HepG2 (cell line): ENCODE measurements around the gene AHNAK. TPM values are rescaled to one million over a fixed set of nuclear protein-coding genes. Genes with fewer than 3 reads are reported as not detected.

Experiments
- ATAC-seq: fragments of 200-7000 bp; cut with Tn5 transposase; 3 replicates; pipeline ENCODE4 v1.9.1; 2020; ENCODE audit warnings: mild to moderate bottlenecking, moderate library complexity
- BruUV-seq: library from RNA; stranded (reverse); fragments of 400-500 nt; replicated peaks from 2 replicates; lab custom pipeline; 2021; lab: Mats Ljungman, UMichigan
- CTCF ChIA-PET: fragments of 300-600 bp; formaldehyde crosslinking; extraction: SDS; loops from one replicate; lab custom pipeline; 2021; ENCODE audit warnings: low total read pairs, inconsistent platforms, low intra/inter-chr PET ratio; lab: Yijun Ruan, JAX
- POLR2A ChIA-PET: fragments of 350-600 bp; sonication (Branson Sonifier 250); formaldehyde crosslinking; loops from one replicate; lab custom pipeline; 2020; ENCODE audit warnings: antibody characterized with exemption, inconsistent platforms; lab: Yijun Ruan, JAX
- DNase-seq: peaks from one replicate; pipeline ENCODE4 v3.0.0-alpha.2; 2015; ENCODE audit warnings: low spot score
- FAIRE-seq: peaks from 3 replicates; lab custom pipeline; 2011; peaks lifted over from hg19 to GRCh38; lab: Jason Lieb, UNC
- H2AFZ ChIP-seq: one replicate; pipeline ENCODE4 v1.6.1; 2011; ENCODE audit warnings: low read length, inconsistent platforms
- H3K27ac ChIP-seq: fragments of 300-600 bp; 3 replicates; pipeline ENCODE4 v1.8.0; 2011; ENCODE audit warnings: mixed run types, mild to moderate bottlenecking, mixed read lengths, low read length, inconsistent platforms; ENCODE audit not compliant: insufficient read depth; ENCODE audit errors: extremely low read length
- H3K27me3 ChIP-seq, 2 experiments: fragments of 200-600 bp in 1 of 2; 2 replicates in 1 of 2; 3 replicates in 1 of 2; pipeline versions ENCODE4 v1.6.0 to v1.8.0; 2011; ENCODE audit warnings: low read length in 2 of 2, mild to moderate bottlenecking in 2 of 2, moderate library complexity in 2 of 2, inconsistent platforms in 1 of 2; ENCODE audit not compliant: insufficient read depth in 2 of 2, control insufficient read depth in 1 of 2
- H3K36me3 ChIP-seq, 2 experiments: fragments of 200-600 bp in 1 of 2; replicated peaks in 1 of 2; 2 replicates in 1 of 2; 3 replicates in 1 of 2; pipeline versions ENCODE4 v1.5.1 to v1.8.0; 2011; ENCODE audit warnings: low read length in 2 of 2, inconsistent platforms in 1 of 2; ENCODE audit not compliant: insufficient read depth in 2 of 2, control insufficient read depth in 1 of 2
- H3K4me1 ChIP-seq: 2 replicates; pipeline ENCODE4 v1.5.1; 2012; ENCODE audit warnings: low read length, inconsistent platforms; ENCODE audit not compliant: insufficient read depth
- H3K4me2 ChIP-seq: 2 replicates; pipeline ENCODE4 v1.6.0; 2011; ENCODE audit warnings: low read depth, low read length, inconsistent platforms
- H3K4me3 ChIP-seq, 3 experiments: fragments of 200-600 bp in 1 of 3; sonication (generic), shearing (Covaris generic) in 1 of 3; replicated peaks in 1 of 3; 2 replicates each; pipeline ENCODE4 v1.5.1; 2011 to 2016; ENCODE audit warnings: low read length in 3 of 3, inconsistent platforms in 2 of 3, low read depth in 2 of 3, mild to moderate bottlenecking in 2 of 3, control low read depth in 1 of 3, mixed read lengths in 1 of 3; ENCODE audit not compliant: insufficient read depth in 1 of 3
- H3K79me2 ChIP-seq: one replicate; pipeline ENCODE4 v1.6.1; 2011; ENCODE audit warnings: low read length, inconsistent platforms; ENCODE audit not compliant: insufficient read depth
- H3K9ac ChIP-seq: 2 replicates; pipeline ENCODE4 v1.6.0; 2011; ENCODE audit warnings: mild to moderate bottlenecking, low read depth, low read length, inconsistent platforms; ENCODE audit not compliant: insufficient read depth
- H3K9me3 ChIP-seq: 2 replicates; pipeline ENCODE4 v1.5.1; 2012; ENCODE audit warnings: mild to moderate bottlenecking, low read length
- H4K20me1 ChIP-seq: 2 replicates; pipeline ENCODE4 v1.6.0; 2011; ENCODE audit warnings: inconsistent platforms, mild to moderate bottlenecking, low read length, moderate library complexity; ENCODE audit not compliant: insufficient read depth
- NFYB ChIP-seq: sonication (generic); formaldehyde crosslinking; IDR thresholded peaks from 2 replicates; pipeline ENCODE4 v1.4.0; 2020; ENCODE audit warnings: missing genetic modification reagents
- PHF21A ChIP-seq: sonication (generic); formaldehyde crosslinking; IDR thresholded peaks from 2 replicates; pipeline ENCODE4 v1.5.0; 2020; ENCODE audit warnings: mild to moderate bottlenecking, missing genetic modification reagents
- ZNF121 ChIP-seq: sonication (generic); formaldehyde crosslinking; IDR thresholded peaks from 2 replicates; pipeline ENCODE4 v1.5.0; 2020; ENCODE audit warnings: mild to moderate bottlenecking, missing genetic modification reagents
- ZNF138 ChIP-seq: sonication (generic); formaldehyde crosslinking; IDR thresholded peaks from 2 replicates; pipeline ENCODE4 v1.5.0; 2020; ENCODE audit warnings: mild to moderate bottlenecking, low read depth, missing genetic modification reagents
- WGBS: methylation state at CpG from one replicate; pipeline ENCODE4 v1.1.6; 2017; ENCODE audit warnings: low lambda C conversion rate; 5-methylcytosine and 5-hydroxymethylcytosine counted together
- in situ Hi-C: cut with HindIII; loops from 2 replicates; pipeline ENCODE4 v1.10.0; 2017; ENCODE audit warnings: low pct_unique_long_range_greater_than_20kb; ENCODE audit not compliant: extremely low pct_ligation_motif_present
- intact Hi-C: fragments of 100-400 bp; cut with micrococcal nuclease; formaldehyde crosslinking; loops from one replicate; pipeline ENCODE4 v1.10.0; 2022; ENCODE audit not compliant: unreplicated experiment
- polyA plus RNA-seq, 8 experiments: library from polyadenylated mRNA; depleted of rRNA in 3 of 8; stranded (reverse) in 7 of 8; unstranded in 1 of 8; fragments of >200 nt; fragmentation: Illumina TruSeq in 4 of 8; extraction: Trizol in 4 of 8; gene quantifications; 2 replicates each; pipeline versions ENCODE4 v1.2.1 to v1.2.3, GENCODE V29; 2011 to 2016; ENCODE audit warnings: low read depth in 4 of 8, missing spikeins in 1 of 8, mixed read lengths in 1 of 8; ENCODE audit not compliant: insufficient read depth in 1 of 8
- total RNA-seq, 5 experiments: library from RNA; depleted of rRNA; stranded (reverse); fragments of >200 nt; fragmentation: Illumina TruSeq; extraction: Trizol; gene quantifications; 2 replicates each; pipeline ENCODE4 v1.2.3, GENCODE V29; 2016; ENCODE audit warnings: low read depth in 1 of 5
- TF ChIP-seq, protein P1 (sequence below): sonication (generic); formaldehyde crosslinking; IDR thresholded peaks from 2 replicates; pipeline ENCODE4 v1.5.0; 2020; ENCODE audit warnings: mild to moderate bottlenecking, missing genetic modification reagents
- TF ChIP-seq, protein P2 (sequence below): sonication (generic); formaldehyde crosslinking; IDR thresholded peaks from 2 replicates; pipeline ENCODE4 v1.4.0; 2020; ENCODE audit warnings: mild to moderate bottlenecking, missing genetic modification reagents, borderline replicate concordance
- TF ChIP-seq, protein P3 (sequence below): sonication (generic); formaldehyde crosslinking; IDR thresholded peaks from 2 replicates; pipeline ENCODE4 v1.9.0; 2022; ENCODE audit warnings: low read depth, missing genetic modification reagents

AHNAK gene
- total and polyA plus RNA-seq, 2 of the 13 experiments (the other 11 are each of a cell fraction or from before 2014, with no cell fraction given): 23.4 to 25.0 TPM

DNA sequence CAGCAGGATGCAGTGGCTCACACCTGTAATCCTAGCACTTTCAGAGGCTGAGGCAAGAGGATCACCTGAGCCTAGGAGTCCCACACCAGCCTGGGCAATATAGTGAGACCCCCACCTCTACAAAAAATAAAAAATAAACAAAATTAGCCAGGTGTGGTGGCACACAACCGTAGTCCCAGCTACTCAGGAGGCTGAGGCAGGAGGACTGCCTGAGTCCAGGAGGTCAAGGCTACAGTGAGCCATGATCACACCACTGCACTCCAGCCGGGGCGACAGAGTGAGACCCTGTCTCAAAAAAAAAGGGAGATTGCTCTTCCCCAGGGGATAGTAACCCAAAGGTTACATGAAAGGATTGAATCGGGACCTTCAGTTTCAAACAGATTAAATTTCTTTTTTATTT, 54.0 kb downstream of the AHNAK start:
- H3K4me3 ChIP-seq: no peak overlapping the region
- in situ Hi-C loops: no loop called here
- POLR2A ChIA-PET: interaction anchor here (0.9 to 2.2 kb wide), 2 partner anchors 12 to 96 kb away, joined by 3 to 6 read pairs; no protein-coding TSS in a partner anchor
- H3K36me3 ChIP-seq: no peaks in the 10 kb centered on the region
- peaks cover 52% of the 10 kb centered on the region for H3K4me1 ChIP-seq
- H3K27ac ChIP-seq: no peak overlapping the region
- H3K9me3 ChIP-seq: no peaks in the 10 kb centered on the region
- intact Hi-C loops: no loop called here
- DNase-seq (no peak), ATAC-seq (no peak), FAIRE-seq (no peak)
- H3K79me2 ChIP-seq: no peaks in the 10 kb centered on the region
- no TSS peak for BruUV-seq
- TF ChIP-seq NFYB (no peak), ZNF121 (CRISPR knock-in tag) (peak; percentile 88)
- TF ChIP-seq, protein P1, sequence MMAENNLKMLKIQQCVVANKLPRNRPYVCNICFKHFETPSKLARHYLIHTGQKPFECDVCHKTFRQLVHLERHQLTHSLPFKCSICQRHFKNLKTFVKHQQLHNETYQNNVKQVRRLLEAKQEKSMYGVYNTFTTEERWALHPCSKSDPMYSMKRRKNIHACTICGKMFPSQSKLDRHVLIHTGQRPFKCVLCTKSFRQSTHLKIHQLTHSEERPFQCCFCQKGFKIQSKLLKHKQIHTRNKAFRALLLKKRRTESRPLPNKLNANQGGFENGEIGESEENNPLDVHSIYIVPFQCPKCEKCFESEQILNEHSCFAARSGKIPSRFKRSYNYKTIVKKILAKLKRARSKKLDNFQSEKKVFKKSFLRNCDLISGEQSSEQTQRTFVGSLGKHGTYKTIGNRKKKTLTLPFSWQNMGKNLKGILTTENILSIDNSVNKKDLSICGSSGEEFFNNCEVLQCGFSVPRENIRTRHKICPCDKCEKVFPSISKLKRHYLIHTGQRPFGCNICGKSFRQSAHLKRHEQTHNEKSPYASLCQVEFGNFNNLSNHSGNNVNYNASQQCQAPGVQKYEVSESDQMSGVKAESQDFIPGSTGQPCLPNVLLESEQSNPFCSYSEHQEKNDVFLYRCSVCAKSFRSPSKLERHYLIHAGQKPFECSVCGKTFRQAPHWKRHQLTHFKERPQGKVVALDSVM (CRISPR knock-in tag): peak; percentile 93
- no peak overlapping the region for H3K9ac ChIP-seq
- H3K27me3 ChIP-seq: no peaks in the 10 kb centered on the region
- WGBS: 46% methylated on average over 4 of the region's 4 CpGs
- no peaks in the 10 kb centered on the region for H4K20me1 ChIP-seq
- CTCF ChIA-PET: no interaction called here
- H2AFZ ChIP-seq: no peak overlapping the region
- peak overlapping the region; percentile 16; the same call in 1 of the 2 replicates for H3K4me2 ChIP-seq

DNA sequence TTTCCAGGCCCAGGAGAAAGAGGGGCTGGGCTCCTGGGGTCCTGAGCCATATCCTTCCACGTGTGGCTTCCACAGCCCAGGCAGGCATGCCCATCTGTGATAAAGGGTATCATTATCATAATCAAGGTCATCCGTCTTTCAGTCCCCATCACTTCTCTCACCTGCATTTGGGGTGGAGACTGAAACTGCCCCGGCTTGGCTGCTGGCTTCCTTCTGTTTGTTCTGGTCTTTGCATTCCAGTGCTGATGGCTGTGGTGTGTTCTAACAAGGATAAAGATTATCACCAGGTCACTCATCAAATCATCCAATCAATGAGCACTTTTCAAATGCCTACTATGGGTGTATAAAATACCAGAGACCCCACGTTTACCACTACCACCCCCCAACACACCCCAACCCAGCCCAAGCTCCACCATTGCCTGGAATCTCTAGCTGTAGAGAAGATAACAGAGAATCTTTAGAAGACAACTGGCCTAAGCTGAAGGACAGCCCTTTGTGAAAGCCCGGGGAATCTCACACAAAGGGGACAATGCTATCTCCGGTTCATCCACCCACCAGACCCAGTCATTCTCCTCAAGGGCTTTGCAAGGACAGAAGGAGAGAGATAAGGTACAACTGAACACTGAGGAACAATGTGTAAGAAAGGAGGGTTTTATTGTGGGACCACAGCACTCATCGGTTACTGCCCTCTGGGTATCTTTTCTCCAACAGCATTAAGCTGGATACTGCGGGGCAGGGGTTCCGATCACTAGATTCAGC, 54.9 kb downstream of the AHNAK start:
- CTCF ChIA-PET: no interaction called here
- H3K9ac ChIP-seq: no peak overlapping the region
- TF ChIP-seq, protein P2, sequence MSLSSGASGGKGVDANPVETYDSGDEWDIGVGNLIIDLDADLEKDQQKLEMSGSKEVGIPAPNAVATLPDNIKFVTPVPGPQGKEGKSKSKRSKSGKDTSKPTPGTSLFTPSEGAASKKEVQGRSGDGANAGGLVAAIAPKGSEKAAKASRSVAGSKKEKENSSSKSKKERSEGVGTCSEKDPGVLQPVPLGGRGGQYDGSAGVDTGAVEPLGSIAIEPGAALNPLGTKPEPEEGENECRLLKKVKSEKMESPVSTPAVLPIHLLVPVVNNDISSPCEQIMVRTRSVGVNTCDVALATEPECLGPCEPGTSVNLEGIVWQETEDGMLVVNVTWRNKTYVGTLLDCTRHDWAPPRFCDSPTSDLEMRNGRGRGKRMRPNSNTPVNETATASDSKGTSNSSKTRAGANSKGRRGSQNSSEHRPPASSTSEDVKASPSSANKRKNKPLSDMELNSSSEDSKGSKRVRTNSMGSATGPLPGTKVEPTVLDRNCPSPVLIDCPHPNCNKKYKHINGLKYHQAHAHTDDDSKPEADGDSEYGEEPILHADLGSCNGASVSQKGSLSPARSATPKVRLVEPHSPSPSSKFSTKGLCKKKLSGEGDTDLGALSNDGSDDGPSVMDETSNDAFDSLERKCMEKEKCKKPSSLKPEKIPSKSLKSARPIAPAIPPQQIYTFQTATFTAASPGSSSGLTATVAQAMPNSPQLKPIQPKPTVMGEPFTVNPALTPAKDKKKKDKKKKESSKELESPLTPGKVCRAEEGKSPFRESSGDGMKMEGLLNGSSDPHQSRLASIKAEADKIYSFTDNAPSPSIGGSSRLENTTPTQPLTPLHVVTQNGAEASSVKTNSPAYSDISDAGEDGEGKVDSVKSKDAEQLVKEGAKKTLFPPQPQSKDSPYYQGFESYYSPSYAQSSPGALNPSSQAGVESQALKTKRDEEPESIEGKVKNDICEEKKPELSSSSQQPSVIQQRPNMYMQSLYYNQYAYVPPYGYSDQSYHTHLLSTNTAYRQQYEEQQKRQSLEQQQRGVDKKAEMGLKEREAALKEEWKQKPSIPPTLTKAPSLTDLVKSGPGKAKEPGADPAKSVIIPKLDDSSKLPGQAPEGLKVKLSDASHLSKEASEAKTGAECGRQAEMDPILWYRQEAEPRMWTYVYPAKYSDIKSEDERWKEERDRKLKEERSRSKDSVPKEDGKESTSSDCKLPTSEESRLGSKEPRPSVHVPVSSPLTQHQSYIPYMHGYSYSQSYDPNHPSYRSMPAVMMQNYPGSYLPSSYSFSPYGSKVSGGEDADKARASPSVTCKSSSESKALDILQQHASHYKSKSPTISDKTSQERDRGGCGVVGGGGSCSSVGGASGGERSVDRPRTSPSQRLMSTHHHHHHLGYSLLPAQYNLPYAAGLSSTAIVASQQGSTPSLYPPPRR (CRISPR knock-in tag): no peak
- TF ChIP-seq NFYB (no peak), PHF21A (CRISPR knock-in tag) (no peak), ZNF138 (CRISPR knock-in tag) (no peak)
- TF ChIP-seq, protein P3, sequence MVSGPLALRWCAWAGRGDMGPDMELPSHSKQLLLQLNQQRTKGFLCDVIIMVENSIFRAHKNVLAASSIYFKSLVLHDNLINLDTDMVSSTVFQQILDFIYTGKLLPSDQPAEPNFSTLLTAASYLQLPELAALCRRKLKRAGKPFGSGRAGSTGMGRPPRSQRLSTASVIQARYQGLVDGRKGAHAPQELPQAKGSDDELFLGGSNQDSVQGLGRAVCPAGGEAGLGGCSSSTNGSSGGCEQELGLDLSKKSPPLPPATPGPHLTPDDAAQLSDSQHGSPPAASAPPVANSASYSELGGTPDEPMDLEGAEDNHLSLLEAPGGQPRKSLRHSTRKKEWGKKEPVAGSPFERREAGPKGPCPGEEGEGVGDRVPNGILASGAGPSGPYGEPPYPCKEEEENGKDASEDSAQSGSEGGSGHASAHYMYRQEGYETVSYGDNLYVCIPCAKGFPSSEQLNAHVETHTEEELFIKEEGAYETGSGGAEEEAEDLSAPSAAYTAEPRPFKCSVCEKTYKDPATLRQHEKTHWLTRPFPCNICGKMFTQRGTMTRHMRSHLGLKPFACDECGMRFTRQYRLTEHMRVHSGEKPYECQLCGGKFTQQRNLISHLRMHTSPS (CRISPR knock-in tag): no peak

More for the DNA sequence above, 54.9 kb downstream of the AHNAK start:
- in situ Hi-C loops: no loop called here
- no peaks in the 10 kb centered on the region for H3K9me3 ChIP-seq
- H3K36me3 ChIP-seq: no peaks in the 10 kb centered on the region
- H3K4me2 ChIP-seq: peak overlapping the region; percentile 18; the same call in 1 of the 2 replicates
- no TSS peak for BruUV-seq
- H3K27me3 ChIP-seq: no peaks in the 10 kb centered on the region
- POLR2A ChIA-PET: interaction anchor here (2.2 kb wide), 1 partner anchor 11 kb away, joined by 6 read pairs; no protein-coding TSS in a partner anchor
- no peak overlapping the region for H2AFZ ChIP-seq
- DNase-seq (no peak), FAIRE-seq (no peak), ATAC-seq (peak; percentile 49)
- no peaks in the 10 kb centered on the region for H4K20me1 ChIP-seq
- peaks cover 52% of the 10 kb centered on the region for H3K4me1 ChIP-seq
- 35% methylated on average over 9 of the region's 9 CpGs for WGBS
- H3K79me2 ChIP-seq: no peaks in the 10 kb centered on the region
- no peak overlapping the region for H3K27ac ChIP-seq
- H3K4me3 ChIP-seq: no peak overlapping the region
- intact Hi-C loops: no loop called here
